Liver (tissue), 9 donors: Measurements from ENCODE around the gene DYRK1A. TPM values are rescaled to one million over a fixed set of nuclear protein-coding genes. Genes with fewer than 3 reads are reported as not detected.

Source experiments
- DNase-seq: peaks from one replicate; pipeline ENCODE4 v3.0.0-alpha.2; 2017; ENCODE audit warnings: low spot score
- H3K27ac ChIP-seq, 2 donors: one replicate each; pipeline ENCODE4 v1.7.0; 2013; ENCODE audit warnings: inconsistent platforms in 2 of 2, low read length in 2 of 2, control low read depth in 1 of 2, low read depth in 1 of 2, mild to moderate bottlenecking in 1 of 2
- H3K27me3 ChIP-seq, 4 donors: one replicate each; pipeline versions ENCODE4 v1.6.1 to v1.7.0; 2013; ENCODE audit warnings: low read length in 3 of 4, inconsistent platforms in 1 of 4, mild to moderate bottlenecking in 1 of 4, moderate library complexity in 1 of 4; ENCODE audit not compliant: control insufficient read depth in 4 of 4, insufficient read depth in 4 of 4
- H3K36me3 ChIP-seq, 4 donors: one replicate each; pipeline versions ENCODE4 v1.6.1 to v1.7.0; 2013; ENCODE audit warnings: low read length in 3 of 4, mild to moderate bottlenecking in 3 of 4, low read depth in 1 of 4, moderate library complexity in 1 of 4; ENCODE audit not compliant: control insufficient read depth in 4 of 4, insufficient read depth in 3 of 4
- H3K4me1 ChIP-seq, 4 donors: one replicate each; pipeline versions ENCODE4 v1.6.1 to v1.7.0; 2013; ENCODE audit warnings: low read length in 3 of 4, mild to moderate bottlenecking in 3 of 4, moderate library complexity in 1 of 4; ENCODE audit not compliant: control insufficient read depth in 4 of 4, insufficient read depth in 4 of 4
- H3K4me3 ChIP-seq, 3 donors: one replicate each; pipeline versions ENCODE4 v1.6.1 to v1.7.0; 2013; ENCODE audit warnings: low read length in 3 of 3, control low read depth in 1 of 3, low read depth in 1 of 3, mild to moderate bottlenecking in 1 of 3
- H3K9ac ChIP-seq, 2 donors: one replicate each; pipeline ENCODE4 v1.7.0; 2013; ENCODE audit warnings: low read length in 2 of 2, mild to moderate bottlenecking in 2 of 2, moderate library complexity in 2 of 2, control low read depth in 1 of 2, low read depth in 1 of 2
- H3K9me3 ChIP-seq, 4 donors: one replicate each; pipeline versions ENCODE4 v1.6.1 to v1.7.0; 2013; ENCODE audit warnings: low read length in 3 of 4; ENCODE audit not compliant: control insufficient read depth in 4 of 4
- CTCF ChIP-seq: fragments of 150-350 bp; IDR thresholded peaks from 2 replicates; pipeline ENCODE4 v1.5.1; 2017; ENCODE audit warnings: improper control_type of control experiment, low read depth, low read length; ENCODE audit not compliant: missing input control
- EGR1 ChIP-seq, 2 donors: IDR thresholded peaks; 2 replicates each; pipeline ENCODE4 v1.6.1; 2016 to 2018; ENCODE audit warnings: antibody characterized with exemption in 2 of 2, low read depth in 2 of 2
- FOXA1 ChIP-seq: IDR thresholded peaks from 2 replicates; pipeline ENCODE4 v1.6.1; 2016; ENCODE audit warnings: antibody characterized with exemption
- FOXA2 ChIP-seq: IDR thresholded peaks from 2 replicates; pipeline ENCODE4 v1.6.1; 2016; ENCODE audit warnings: antibody characterized with exemption
- GABPA ChIP-seq, 2 donors: IDR thresholded peaks in 1 of 2; conservative IDR thresholded peaks in 1 of 2; 2 replicates each; pipeline ENCODE4 v1.6.1; 2016; ENCODE audit warnings: antibody characterized with exemption in 2 of 2, mild to moderate bottlenecking in 1 of 2, moderate library complexity in 1 of 2
- HNF4A ChIP-seq, 2 donors: conservative IDR thresholded peaks; 2 replicates each; pipeline ENCODE4 v1.6.1; 2016; ENCODE audit warnings: antibody characterized with exemption in 2 of 2, mild to moderate bottlenecking in 2 of 2
- HNF4G ChIP-seq: IDR thresholded peaks from 2 replicates; pipeline ENCODE4 v1.6.1; 2016; ENCODE audit warnings: antibody characterized with exemption
- JUND ChIP-seq, 2 donors: IDR thresholded peaks; 2 replicates each; pipeline ENCODE4 v1.6.1; 2016; ENCODE audit warnings: antibody characterized with exemption in 2 of 2
- MAX ChIP-seq: IDR thresholded peaks from 2 replicates; pipeline ENCODE4 v1.6.1; 2016; ENCODE audit warnings: antibody characterized with exemption
- RAD21 ChIP-seq, 2 donors: IDR thresholded peaks; 2 replicates each; pipeline ENCODE4 v1.6.1; 2016; ENCODE audit warnings: antibody characterized with exemption in 2 of 2, mild to moderate bottlenecking in 2 of 2
- REST ChIP-seq: IDR thresholded peaks from 2 replicates; pipeline ENCODE4 v1.6.1; 2016; ENCODE audit warnings: antibody characterized with exemption, mild to moderate bottlenecking
- RXRA ChIP-seq, 2 donors: IDR thresholded peaks; 2 replicates each; pipeline ENCODE4 v1.6.1; 2017 to 2018; ENCODE audit warnings: antibody characterized with exemption in 2 of 2, mild to moderate bottlenecking in 1 of 2
- SP1 ChIP-seq: IDR thresholded peaks from 2 replicates; pipeline ENCODE4 v1.6.1; 2018; ENCODE audit warnings: antibody characterized with exemption, mild to moderate bottlenecking
- TAF1 ChIP-seq: conservative IDR thresholded peaks from 2 replicates; pipeline ENCODE4 v1.6.1; 2016; ENCODE audit warnings: antibody characterized with exemption, mild to moderate bottlenecking
- YY1 ChIP-seq: IDR thresholded peaks from 2 replicates; pipeline ENCODE4 v1.6.1; 2016; ENCODE audit warnings: antibody characterized with exemption, mild to moderate bottlenecking
- ZBTB33 ChIP-seq: IDR thresholded peaks from 2 replicates; pipeline ENCODE4 v1.6.1; 2016; ENCODE audit warnings: antibody characterized with exemption
- WGBS: extraction: QIAGEN DNeasy Blood & Tissue Kit; methylation state at CpG from one replicate; pipeline ENCODE4 v1.1.7; 2013; 5-methylcytosine and 5-hydroxymethylcytosine counted together
- polyA plus RNA-seq, 2 donors: library from polyadenylated mRNA; stranded (reverse) in 1 of 2; unstranded in 1 of 2; fragments of 200-250 nt in 1 of 2; fragments of >200 nt in 1 of 2; fragmentation: Nextera tagmentation in 1 of 2; extraction: Ambion mirVana in 1 of 2; gene quantifications; one replicate each; pipeline versions ENCODE4 v1.2.1 to v1.2.3, GENCODE V29; 2013 to 2015
- total RNA-seq, 2 donors: library from RNA; depleted of rRNA; stranded (reverse); fragments of >200 nt; gene quantifications; one replicate each; pipeline ENCODE4 v1.2.3, GENCODE V29; 2014
- TF ChIP-seq, protein P1 (sequence below): IDR thresholded peaks from 2 replicates; pipeline ENCODE4 v1.6.1; 2016; ENCODE audit warnings: antibody characterized with exemption
- donor health status: healthy.
- donor health status: healthy.
- donor health status: healthy.
- donor health status: healthy.
- donor health status: healthy.

DYRK1A gene
- total and polyA plus RNA-seq, 4 donors, result 5.1 to 58.3 (median 22.9) TPM

DNA sequence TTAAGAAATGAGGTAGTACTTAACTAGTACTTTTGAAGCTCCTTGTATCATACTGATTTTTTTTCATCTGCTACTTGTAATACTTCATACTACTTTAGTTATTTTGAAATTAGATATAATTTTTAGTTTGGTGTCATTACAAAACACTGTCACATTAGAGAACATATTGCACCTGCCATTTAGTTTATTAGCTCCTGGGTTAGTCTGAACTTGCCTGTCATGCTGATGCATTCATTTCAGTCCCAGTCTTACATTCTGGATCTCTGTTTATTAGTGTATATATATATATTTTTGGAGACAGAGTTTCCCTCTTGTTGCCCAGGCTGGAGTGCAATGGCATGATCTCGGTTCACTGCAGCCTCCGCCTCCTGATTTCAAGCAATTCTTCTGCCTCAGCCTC, 50.3 kb downstream of the DYRK1A start:
- TF ChIP-seq GABPA (IDR thresholded peaks at IDR 0.05 in 1 of 2, conservative IDR thresholded peaks at IDR 0.05 in 1 of 2) (no peak), FOXA1 (no peak), REST (no peak), SP1 (no peak), EGR1 (IDR thresholded peaks at IDR 0.05; ENCODE audit: low read depth in 2 of 2) (no peak), ZBTB33 (no peak), HNF4A (conservative IDR thresholded peaks at IDR 0.05) (no peak), MAX (no peak), FOXA2 (no peak), RXRA (IDR thresholded peaks at IDR 0.05) (no peak), YY1 (no peak), RAD21 (IDR thresholded peaks at IDR 0.05) (no peak), JUND (IDR thresholded peaks at IDR 0.05) (no peak), HNF4G (no peak), TAF1 (no peak), CTCF (no peak)
- TF ChIP-seq, protein P1, sequence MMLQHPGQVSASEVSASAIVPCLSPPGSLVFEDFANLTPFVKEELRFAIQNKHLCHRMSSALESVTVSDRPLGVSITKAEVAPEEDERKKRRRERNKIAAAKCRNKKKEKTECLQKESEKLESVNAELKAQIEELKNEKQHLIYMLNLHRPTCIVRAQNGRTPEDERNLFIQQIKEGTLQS, result no peak
- Histone ChIP-seq H3K27ac (no peak overlapping the region), H3K4me1 (peaks cover 3 to 27% (median 12%) of the 10 kb centered on the region in 4 donors), H3K36me3 (peaks cover 0 to 4% (median 0%) of the 10 kb centered on the region in 4 donors), H3K4me3 (no peak overlapping the region), H3K9me3 (no peaks in the 10 kb centered on the region), H3K9ac (no peak overlapping the region), H3K27me3 (no peaks in the 10 kb centered on the region)
- 76% methylated on average over 2 of the region's 2 CpGs for WGBS
- no peak for DNase-seq
